Naive thymus-derived CD4-positive, alpha-beta T cell (primary cell): ENCODE data around the gene PER1. TPM values are rescaled to one million over a fixed set of nuclear protein-coding genes. Genes with fewer than 3 reads are reported as not detected.

ENCODE experiments used
- ATAC-seq: fragments of 150-1000 bp; cut with Tn5 transposase; 2 replicates; pipeline ENCODE4 v1.10.0; 2021; ENCODE audit warnings: mild to moderate bottlenecking, moderate library complexity
- CTCF ChIA-PET: fragments of 350-600 bp; sonication (Branson Sonifier 250); formaldehyde crosslinking; loops from one replicate; lab custom pipeline; 2021; ENCODE audit warnings: antibody characterized with exemption; lab: Charles Lee
- POLR2A ChIA-PET: fragments of 350-600 bp; sonication (Branson Sonifier 250); formaldehyde crosslinking; loops from one replicate; lab custom pipeline; 2021; ENCODE audit warnings: antibody characterized with exemption, inconsistent platforms; lab: Charles Lee
- DNase-seq, 9 donors: peaks; one replicate each; pipeline versions ENCODE4 v3.0.0 to v3.0.0-alpha.2; 2020 to 2022; ENCODE audit warnings: mixed read lengths in 1 of 9
- H3K27ac ChIP-seq: one replicate; pipeline ENCODE4 v1.7.0; 2013; ENCODE audit warnings: mild to moderate bottlenecking, low read depth, low read length, moderate library complexity
- H3K27me3 ChIP-seq, 2 donors: one replicate each; pipeline ENCODE4 v1.7.0; 2013; ENCODE audit warnings: low read length in 2 of 2, mild to moderate bottlenecking in 2 of 2, moderate library complexity in 2 of 2; ENCODE audit not compliant: control insufficient read depth in 2 of 2, insufficient read depth in 2 of 2
- H3K36me3 ChIP-seq, 3 experiments: 1 replicate in 2 of 3; 2 replicates in 1 of 3; pipeline ENCODE4 v1.7.0; 2013; ENCODE audit warnings: low read length in 3 of 3, mild to moderate bottlenecking in 3 of 3, moderate library complexity in 1 of 3; ENCODE audit not compliant: insufficient read depth in 3 of 3, control insufficient read depth in 2 of 3
- H3K4me1 ChIP-seq, 2 donors: one replicate each; pipeline ENCODE4 v1.7.0; 2013; ENCODE audit warnings: low read length in 2 of 2, mild to moderate bottlenecking in 2 of 2, moderate library complexity in 1 of 2; ENCODE audit not compliant: control insufficient read depth in 2 of 2, insufficient read depth in 2 of 2
- H3K4me3 ChIP-seq: 2 replicates; pipeline ENCODE4 v1.7.0; 2013; ENCODE audit warnings: mild to moderate bottlenecking, low read length
- H3K9me3 ChIP-seq, 3 experiments: 1 replicate in 2 of 3; 2 replicates in 1 of 3; pipeline ENCODE4 v1.7.0; 2013; ENCODE audit warnings: low read length in 3 of 3; ENCODE audit not compliant: control insufficient read depth in 2 of 3
- H3K27ac Mint-ChIP-seq, 9 donors: one replicate each; pipeline ENCODE4 v1.8.0; 2020 to 2022; ENCODE audit warnings: mixed read lengths in 9 of 9, mild to moderate bottlenecking in 8 of 9, moderate library complexity in 5 of 9, inconsistent platforms in 2 of 9
- H3K27me3 Mint-ChIP-seq, 5 donors: one replicate each; pipeline ENCODE4 v1.8.0; 2021 to 2022; ENCODE audit warnings: mixed read lengths in 5 of 5, mild to moderate bottlenecking in 1 of 5
- H3K36me3 Mint-ChIP-seq, 5 donors: one replicate each; pipeline ENCODE4 v1.8.0; 2020 to 2022; ENCODE audit warnings: mixed read lengths in 5 of 5, mild to moderate bottlenecking in 3 of 5, inconsistent platforms in 1 of 5
- H3K4me1 Mint-ChIP-seq, 7 donors: one replicate each; pipeline ENCODE4 v1.8.0; 2020 to 2022; ENCODE audit warnings: mixed read lengths in 7 of 7, mild to moderate bottlenecking in 3 of 7, inconsistent platforms in 1 of 7
- H3K4me3 Mint-ChIP-seq, 10 donors: one replicate each; pipeline ENCODE4 v1.8.0; 2020 to 2022; ENCODE audit warnings: mild to moderate bottlenecking in 10 of 10, mixed read lengths in 10 of 10, moderate library complexity in 6 of 10, inconsistent platforms in 2 of 10
- H3K9me3 Mint-ChIP-seq, 11 donors: one replicate each; pipeline ENCODE4 v1.8.0; 2020 to 2022; ENCODE audit warnings: mixed read lengths in 11 of 11, mild to moderate bottlenecking in 4 of 11, inconsistent platforms in 1 of 11, moderate library complexity in 1 of 11
- intact Hi-C, 2 donors: fragments of 100-400 bp; cut with micrococcal nuclease; formaldehyde crosslinking; loops; one replicate each; pipeline ENCODE4 v1.15.1; 2023
- polyA plus RNA-seq, 2 donors: library from polyadenylated mRNA; unstranded; fragments of 300-500 nt; fragmentation: Illumina TruSeq; gene quantifications; one replicate each; pipeline ENCODE4 v1.2.3, GENCODE V29; 2021
- total RNA-seq, 6 experiments: library from RNA in 5 of 6; stranded (reverse) in 5 of 6; gene quantifications; 1 replicate in 5 of 6; 2 replicates in 1 of 6; pipeline ENCODE4 v1.2.3 and lab custom pipeline; 2021 to 2026

Gene PER1
- total and polyA plus RNA-seq, 7 experiments from 2014 or later, result 7.9 to 1,786 (median 80.1) TPM

- no peak overlapping the region for H3K27ac ChIP-seq
- ChIA-PET POLR2A (interaction anchor here (0.7 to 4.8 kb wide), 11 partner anchors 10 to 259 kb away, joined by 3 to 55 read pairs (median 4); partner anchors contain the start of genes BORCS6, CTC1 and NAA38), CTCF (interaction anchor here (0.6 to 13.2 kb wide), 6 partner anchors 12 to 294 kb away, joined by 3 to 248 read pairs (median 6); partner anchors contain the start of gene ALOX12B)
- H3K9me3 Mint-ChIP-seq, result peaks cover 0 to 25% (median 0%) of the 10 kb centered on the region in 11 donors
- peaks cover 14 to 80% (median 45%) of the 10 kb centered on the region in 5 donors for H3K27me3 Mint-ChIP-seq
- no peaks in the 10 kb centered on the region for H3K36me3 ChIP-seq
- H3K9me3 ChIP-seq, result no peaks in the 10 kb centered on the region
- H3K4me3 ChIP-seq, result no peak overlapping the region
- peak overlapping the region in 1 of 9 donors; percentile 31 for H3K27ac Mint-ChIP-seq
- H3K4me1 ChIP-seq, result peaks cover 24 to 28% of the 10 kb centered on the region in 2 donors
- peaks cover 0 to 12% of the 10 kb centered on the region in 2 donors for H3K27me3 ChIP-seq
- ATAC-seq (no peak), DNase-seq (peak in 1 of 9 donors; percentile 8)
- peak overlapping the region in 8 of 10 donors; percentile 29 to 96 (median 64) for H3K4me3 Mint-ChIP-seq
- intact Hi-C loops, result no loop called here
- H3K36me3 Mint-ChIP-seq, result peaks cover 0 to 9% (median 0%) of the 10 kb centered on the region in 5 donors
- peaks cover 17 to 45% (median 36%) of the 10 kb centered on the region in 7 donors for H3K4me1 Mint-ChIP-seq
Measured at GRCh38 chr17:8116776-8117175, 35.4 kb downstream of the PER1 start.

- peaks cover 0 to 10% of the 10 kb centered on the region in 2 donors for H3K27me3 ChIP-seq
- Mint-ChIP-seq H3K36me3 (no peaks in the 10 kb centered on the region), H3K9me3 (no peaks in the 10 kb centered on the region), H3K4me3 (peak overlapping the region in 8 of 10 donors; percentile 25 to 81 (median 64)), H3K27ac (peak overlapping the region in 3 of 9 donors; percentile 48 to 82 (median 62)), H3K27me3 (peaks cover 14 to 52% (median 34%) of the 10 kb centered on the region in 5 donors), H3K4me1 (peaks cover 0 to 8% (median 5%) of the 10 kb centered on the region in 7 donors)
- H3K27ac ChIP-seq, result no peak overlapping the region
- H3K9me3 ChIP-seq, result no peaks in the 10 kb centered on the region
- H3K4me3 ChIP-seq, result no peak overlapping the region
- intact Hi-C loops, result loop anchor here (1.0 to 2.0 kb wide), 6 partner anchors 7 to 51 kb away; partner anchors contain the start of gene ALOXE3 (in 1 of the 2)
- ATAC-seq (no peak), DNase-seq (no peak)
- H3K4me1 ChIP-seq, result peaks cover 0 to 4% of the 10 kb centered on the region in 2 donors
- ChIA-PET CTCF (interaction anchor here (0.6 to 13.2 kb wide), 17 partner anchors 8 to 190 kb away, joined by 3 to 248 read pairs (median 4); partner anchors contain the start of genes ALOX12B and ALOXE3), POLR2A (interaction anchor here (0.6 to 3.8 kb wide), 11 partner anchors 8 to 185 kb away, joined by 3 to 36 read pairs (median 6); partner anchors contain the start of genes ALOXE3, CNTROB, SLC25A35 and TRAPPC1)
- no peaks in the 10 kb centered on the region for H3K36me3 ChIP-seq
Measured at GRCh38 chr17:8110907-8111306, 41.3 kb downstream of the PER1 start.

GRCh38 chr17:8110456-8110804 is 41.8 kb downstream of the PER1 start:
- peak overlapping the region in 9 of 10 donors; percentile 22 to 81 (median 66) for H3K4me3 Mint-ChIP-seq
- Histone ChIP-seq H3K27ac (peak overlapping the region; percentile 42), H3K9me3 (no peaks in the 10 kb centered on the region), H3K27me3 (peaks cover 0 to 10% of the 10 kb centered on the region in 2 donors), H3K36me3 (no peaks in the 10 kb centered on the region), H3K4me1 (peaks cover 0 to 4% of the 10 kb centered on the region in 2 donors), H3K4me3 (peak overlapping the region; percentile 73)
- intact Hi-C loops, result loop anchor here (1.0 to 2.0 kb wide), 6 partner anchors 8 to 50 kb away; partner anchors contain the start of gene ALOXE3 (in 1 of the 2)
- peak overlapping the region in 3 of 9 donors; percentile 46 to 62 (median 48) for H3K27ac Mint-ChIP-seq
- no peaks in the 10 kb centered on the region for H3K9me3 Mint-ChIP-seq
- H3K27me3 Mint-ChIP-seq, result peaks cover 10 to 48% (median 29%) of the 10 kb centered on the region in 5 donors
- H3K36me3 Mint-ChIP-seq, result no peaks in the 10 kb centered on the region
- DNase-seq (no peak), ATAC-seq (no peak)
- peaks cover 0 to 8% (median 5%) of the 10 kb centered on the region in 7 donors for H3K4me1 Mint-ChIP-seq
- CTCF ChIA-PET, result interaction anchor here (0.6 to 13.2 kb wide), 21 partner anchors 9 to 636 kb away, joined by 3 to 248 read pairs (median 4); partner anchors contain the start of genes ALOX12B and ALOXE3
- POLR2A ChIA-PET, result interaction anchor here (0.5 to 3.8 kb wide), 17 partner anchors 8 to 185 kb away, joined by 3 to 36 read pairs (median 5); partner anchors contain the start of genes ALOXE3, CNTROB, HES7 and SLC25A35

GRCh38 chr17:8109661-8110455 is 42.3 kb downstream of the PER1 start:
- Mint-ChIP-seq H3K27ac (peak overlapping the region in 1 of 9 donors; percentile 68), H3K27me3 (peaks cover 10 to 43% (median 23%) of the 10 kb centered on the region in 5 donors), H3K4me1 (peaks cover 0 to 8% (median 5%) of the 10 kb centered on the region in 7 donors), H3K4me3 (peak overlapping the region; percentile 43 to 81 (median 70)), H3K36me3 (no peaks in the 10 kb centered on the region), H3K9me3 (no peaks in the 10 kb centered on the region)
- ATAC-seq (peak; percentile 98), DNase-seq (peak; percentile 74 to 94 (median 84))
- POLR2A ChIA-PET, result interaction anchor here (0.5 to 3.8 kb wide), 17 partner anchors 9 to 186 kb away, joined by 3 to 36 read pairs (median 5); partner anchors contain the start of genes ALOXE3, CNTROB, HES7 and SLC25A35
- Histone ChIP-seq H3K27ac (peak overlapping the region; percentile 42), H3K27me3 (peaks cover 0 to 7% of the 10 kb centered on the region in 2 donors), H3K4me1 (peaks cover 0 to 4% of the 10 kb centered on the region in 2 donors), H3K9me3 (no peaks in the 10 kb centered on the region), H3K4me3 (peak overlapping the region; percentile 73), H3K36me3 (no peaks in the 10 kb centered on the region)
- intact Hi-C loops, result loop anchor here (1.0 to 2.0 kb wide), 6 partner anchors 8 to 50 kb away; partner anchors contain the start of gene ALOXE3 (in 1 of the 2)
- CTCF ChIA-PET, result interaction anchor here (0.6 to 13.2 kb wide), 19 partner anchors 9 to 636 kb away, joined by 3 to 248 read pairs (median 4); partner anchors contain the start of genes ALOX12B and ALOXE3

- Mint-ChIP-seq H3K36me3 (no peaks in the 10 kb centered on the region), H3K27me3 (peaks cover 6 to 35% (median 17%) of the 10 kb centered on the region in 5 donors), H3K4me1 (peaks cover 0 to 8% (median 5%) of the 10 kb centered on the region in 7 donors), H3K9me3 (no peaks in the 10 kb centered on the region), H3K27ac (peak overlapping the region in 1 of 9 donors; percentile 68), H3K4me3 (peak overlapping the region in 6 of 10 donors; percentile 12 to 67 (median 47))
- ChIA-PET CTCF (interaction anchor here (0.6 to 13.2 kb wide), 13 partner anchors 10 to 422 kb away, joined by 3 to 248 read pairs (median 4); partner anchors contain the start of genes ALOX12B, ALOXE3 and TP53), POLR2A (interaction anchor here (0.9 to 3.8 kb wide), 13 partner anchors 8 to 186 kb away, joined by 3 to 36 read pairs (median 6); partner anchors contain the start of genes ALOXE3, CNTROB, HES7 and SLC25A35)
- no peaks in the 10 kb centered on the region for H3K9me3 ChIP-seq
- peaks cover 0 to 3% of the 10 kb centered on the region in 2 donors for H3K27me3 ChIP-seq
- H3K4me1 ChIP-seq, result peaks cover 0 to 4% of the 10 kb centered on the region in 2 donors
- no peak overlapping the region for H3K27ac ChIP-seq
- no peak for DNase-seq
- H3K36me3 ChIP-seq, result no peaks in the 10 kb centered on the region
- no peak overlapping the region for H3K4me3 ChIP-seq
- intact Hi-C loops, result no loop called here
- no peak for ATAC-seq
Measured at GRCh38 chr17:8108972-8109660, 43.1 kb downstream of the PER1 start.
